ENCODE data around the gene VAPA. TPM values are rescaled to one million over a fixed set of nuclear protein-coding genes. Genes with fewer than 3 reads are reported as not detected.

VAPA gene
- 369 and 480 TPM in 2 replicates for total RNA-seq

GRCh38 chr18:9913526-9914333 lies at the start of gene VAPA:
VAPA (plus strand) TSS chr18:9914016; CDS start chr18:9914257, 241 bp downstream.

GRCh38 chr18:9885170-9886004 lies 28.4 kb upstream of the VAPA start, which contains the start of gene TXNDC2:
TXNDC2 (plus strand) TSS chr18:9885973; CDS start chr18:9886681, 708 bp downstream.

Small RNAs within 50 kb of the gene (small RNA-seq; reads per million reads assigned to genes)
- 1.1 reads per million, percentile 47 among the genes with 10 or more reads in this experiment for gene RNA5SP450 (ENCODE audit: low replicate concordance)

Other genes starting within 250 kb of the VAPA start
- gene RAB31, start 205.7 kb upstream of the VAPA start, total RNA-seq = 79.9 and 106 TPM in 2 replicates
- gene TXNDC2, start 28.0 kb upstream of the VAPA start, total RNA-seq = 0.14 and 0.22 TPM in 2 replicates

All from placental pericyte (primary cell).